ENCODE results near the gene PDSS1.

The PDSS1 gene

GRCh38 chr10:26739071-26739631, 41.6 kb downstream of the PDSS1 start:
- no peak for TF ChIP-seq CTCF (IDR thresholded peaks at IDR 0.05; ENCODE audit: low read depth, low read length)
- H3K4me3 ChIP-seq (ENCODE audit: low read depth, low read length): no peak overlapping the region

- H3K4me3 ChIP-seq (ENCODE audit: low read depth, low read length): no peak overlapping the region
- no peak for TF ChIP-seq CTCF (IDR thresholded peaks at IDR 0.05; ENCODE audit: low read depth, low read length)
These were observed 43.9 kb downstream of the PDSS1 start for GRCh38 chr10:26741368-26741767.

- TF ChIP-seq CTCF (IDR thresholded peaks at IDR 0.05; ENCODE audit: low read depth, low read length): no peak
- H3K4me3 ChIP-seq (ENCODE audit: low read depth, low read length): no peak overlapping the region
These were observed 45.6 kb downstream of the PDSS1 start for GRCh38 chr10:26743091-26743490.

GRCh38 chr10:26743841-26744240, 46.3 kb downstream of the PDSS1 start:
- H3K4me3 ChIP-seq (ENCODE audit: low read depth, low read length): no peak overlapping the region
- TF ChIP-seq CTCF (IDR thresholded peaks at IDR 0.05; ENCODE audit: low read depth, low read length): no peak

GRCh38 chr10:26746061-26746460, 48.6 kb downstream of the PDSS1 start:
- no peak overlapping the region for H3K4me3 ChIP-seq (ENCODE audit: low read depth, low read length)

GRCh38 chr10:26755443-26755903, 58.0 kb downstream of the PDSS1 start:
- TF ChIP-seq CTCF (IDR thresholded peaks at IDR 0.05; ENCODE audit: low read depth, low read length): no peak
- H3K4me3 ChIP-seq (ENCODE audit: low read depth, low read length): no peak overlapping the region

More at GRCh38 chr10:26746061-26746460, 48.6 kb downstream of the PDSS1 start:
- no peak for TF ChIP-seq CTCF (IDR thresholded peaks at IDR 0.05; ENCODE audit: low read depth, low read length)

- TF ChIP-seq CTCF (IDR thresholded peaks at IDR 0.05; ENCODE audit: low read depth, low read length): no peak
- no peak overlapping the region for H3K4me3 ChIP-seq (ENCODE audit: low read depth, low read length)
These were observed 61.5 kb downstream of the PDSS1 start for GRCh38 chr10:26759008-26759407.
